Activated CD4-positive, alpha-beta T cell treated with anti-CD3 and anti-CD28 coated beads, Interleukin-2, amount 10 ng/mL, durations not matched to agents 7 days and 5 days (primary cell): ENCODE results near the gene MICAL3. TPM values are rescaled to one million over a fixed set of nuclear protein-coding genes. Genes with fewer than 3 reads are reported as not detected.

Source experiments
- CTCF ChIA-PET: fragments of 350-600 bp; sonication (Branson Sonifier 250); formaldehyde crosslinking; loops from one replicate; lab custom pipeline; 2021; ENCODE audit warnings: antibody characterized with exemption; lab: Charles Lee
- POLR2A ChIA-PET: fragments of 350-600 bp; sonication (Branson Sonifier 250); formaldehyde crosslinking; loops from one replicate; lab custom pipeline; 2021; ENCODE audit warnings: antibody characterized with exemption; lab: Charles Lee
- DNase-seq: peaks from one replicate; pipeline ENCODE4 v3.0.0-alpha.2; 2020
- H3K27ac Mint-ChIP-seq: one replicate; pipeline ENCODE4 v1.8.0; 2021; ENCODE audit warnings: mild to moderate bottlenecking, moderate library complexity, mixed read lengths
- H3K27me3 Mint-ChIP-seq: one replicate; pipeline ENCODE4 v1.8.0; 2021; ENCODE audit warnings: mixed read lengths
- H3K36me3 Mint-ChIP-seq: one replicate; pipeline ENCODE4 v1.8.0; 2021; ENCODE audit warnings: low read depth, mixed read lengths
- H3K4me1 Mint-ChIP-seq: one replicate; pipeline ENCODE4 v1.8.0; 2021; ENCODE audit warnings: mixed read lengths
- H3K4me3 Mint-ChIP-seq: one replicate; pipeline ENCODE4 v1.8.0; 2021; ENCODE audit warnings: mild to moderate bottlenecking, moderate library complexity, mixed read lengths
- H3K9me3 Mint-ChIP-seq: one replicate; pipeline ENCODE4 v1.8.0; 2021; ENCODE audit warnings: mixed read lengths
- total RNA-seq, 2 experiments: library from RNA; stranded (reverse); gene quantifications; one replicate each; pipeline ENCODE4 v1.2.3, GENCODE V29; 2021

MICAL3 gene
- total RNA-seq, 2 experiments from 2014 or later, result 19.1 to 21.4 TPM

DNA sequence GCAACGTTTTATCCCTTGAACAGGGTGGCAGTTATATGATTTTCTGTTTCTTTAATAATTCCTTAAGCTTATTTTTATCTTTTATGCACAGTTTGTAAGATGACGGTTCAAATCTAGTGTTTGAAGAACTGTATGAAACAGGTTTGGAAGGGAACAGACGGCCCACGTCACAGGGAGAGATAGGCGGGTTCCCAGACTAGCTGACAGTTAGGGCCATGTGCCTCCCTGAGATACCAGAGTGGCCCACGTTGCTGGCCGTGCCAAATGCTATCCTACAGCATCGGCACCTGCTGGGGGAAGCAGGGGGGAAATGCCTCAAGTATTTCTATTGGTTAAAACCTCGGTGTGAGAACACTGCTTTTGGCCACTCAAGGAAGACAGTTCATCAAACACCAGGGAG, 199.9 kb downstream of the MICAL3 start:
- ChIA-PET POLR2A (no interaction called here), CTCF (no interaction called here)
- no peak overlapping the region for H3K27ac Mint-ChIP-seq
- DNase-seq, result no peak
- H3K36me3 Mint-ChIP-seq, result no peaks in the 10 kb centered on the region
- no peak overlapping the region for H3K4me3 Mint-ChIP-seq
- no peaks in the 10 kb centered on the region for H3K27me3 Mint-ChIP-seq
- peaks cover under 1% of the 10 kb centered on the region for H3K4me1 Mint-ChIP-seq
- H3K9me3 Mint-ChIP-seq, result no peaks in the 10 kb centered on the region

DNA sequence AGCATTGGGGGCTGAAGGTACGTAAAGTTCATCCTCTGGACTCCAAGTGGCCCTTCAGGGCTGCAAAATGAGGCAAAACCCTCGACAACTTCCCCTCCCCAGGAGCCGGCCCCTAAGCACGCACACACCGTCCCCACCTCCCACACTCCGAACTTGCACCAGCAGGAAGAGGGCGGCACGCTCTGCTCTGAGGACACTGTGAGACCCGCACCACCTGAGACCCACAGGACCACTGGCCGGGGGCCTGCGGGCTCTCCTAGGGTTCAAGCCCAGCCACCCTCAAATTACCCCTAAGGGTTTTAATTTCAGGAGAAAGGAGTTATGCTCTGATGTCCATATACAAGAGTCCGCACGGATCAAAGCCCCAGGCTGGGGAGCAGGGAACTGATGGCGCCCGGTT, 200.4 kb downstream of the MICAL3 start:
- no peaks in the 10 kb centered on the region for H3K27me3 Mint-ChIP-seq
- no peak overlapping the region for H3K4me3 Mint-ChIP-seq
- CTCF ChIA-PET, result no interaction called here
- H3K4me1 Mint-ChIP-seq, result no peaks in the 10 kb centered on the region
- POLR2A ChIA-PET, result no interaction called here
- no peaks in the 10 kb centered on the region for H3K9me3 Mint-ChIP-seq
- no peaks in the 10 kb centered on the region for H3K36me3 Mint-ChIP-seq
- no peak for DNase-seq
- no peak overlapping the region for H3K27ac Mint-ChIP-seq

DNA sequence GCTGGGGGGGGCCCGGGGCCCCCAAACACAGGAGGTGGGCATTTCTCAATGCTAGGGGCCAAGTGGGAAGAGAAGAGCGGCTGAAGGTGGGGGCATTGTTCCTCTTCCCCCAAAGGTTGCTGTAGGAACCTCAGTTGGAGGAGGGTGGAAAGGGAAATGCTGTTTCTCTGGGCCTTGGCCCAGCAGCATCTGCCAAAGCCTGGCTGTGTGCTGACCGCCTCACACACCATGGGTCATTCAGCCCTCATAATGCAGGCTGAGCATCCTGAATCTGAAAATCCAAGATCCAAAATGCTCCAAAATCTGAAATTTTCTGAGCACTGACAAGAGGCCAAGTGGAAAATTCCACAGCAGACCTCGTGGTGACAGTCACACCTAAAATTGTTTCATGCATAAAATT, 201.1 kb downstream of the MICAL3 start:
- Mint-ChIP-seq H3K4me1 (no peaks in the 10 kb centered on the region), H3K27ac (no peak overlapping the region), H3K9me3 (no peaks in the 10 kb centered on the region), H3K27me3 (no peaks in the 10 kb centered on the region), H3K36me3 (no peaks in the 10 kb centered on the region), H3K4me3 (no peak overlapping the region)
- DNase-seq, result no peak
- CTCF ChIA-PET, result interaction anchor here (1.3 kb wide), 1 partner anchor 108 kb away, joined by 3 read pairs; no protein-coding TSS in a partner anchor
- POLR2A ChIA-PET, result no interaction called here

DNA sequence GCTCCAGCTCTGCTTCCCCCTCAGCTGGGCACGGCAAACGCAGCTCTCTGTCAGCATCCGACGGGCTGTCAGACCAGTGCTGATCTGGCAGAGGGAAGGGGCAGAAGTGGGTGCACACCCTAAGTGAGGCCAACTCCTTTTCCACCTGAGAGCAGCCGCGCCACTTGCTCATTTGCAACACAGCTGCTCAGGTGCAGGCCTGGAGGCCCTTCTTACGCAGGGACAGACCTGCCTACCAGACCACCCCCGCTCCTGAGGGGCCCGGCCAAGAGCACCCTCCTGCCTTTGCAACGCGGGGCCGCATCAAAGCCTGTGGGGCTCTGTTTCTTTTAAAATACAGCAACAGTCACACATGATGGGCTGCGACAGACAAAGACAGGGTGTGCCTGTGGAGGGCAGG, 202.3 kb downstream of the MICAL3 start:
- H3K4me1 Mint-ChIP-seq, result no peaks in the 10 kb centered on the region
- no peak overlapping the region for H3K27ac Mint-ChIP-seq
- H3K27me3 Mint-ChIP-seq, result no peaks in the 10 kb centered on the region
- ChIA-PET CTCF (interaction anchor here (1.0 to 1.3 kb wide), 2 partner anchors 10 to 110 kb away, joined by 3 read pairs; no protein-coding TSS in a partner anchor), POLR2A (no interaction called here)
- DNase-seq, result no peak
- H3K9me3 Mint-ChIP-seq, result no peaks in the 10 kb centered on the region
- H3K4me3 Mint-ChIP-seq, result no peak overlapping the region
- no peaks in the 10 kb centered on the region for H3K36me3 Mint-ChIP-seq

DNA sequence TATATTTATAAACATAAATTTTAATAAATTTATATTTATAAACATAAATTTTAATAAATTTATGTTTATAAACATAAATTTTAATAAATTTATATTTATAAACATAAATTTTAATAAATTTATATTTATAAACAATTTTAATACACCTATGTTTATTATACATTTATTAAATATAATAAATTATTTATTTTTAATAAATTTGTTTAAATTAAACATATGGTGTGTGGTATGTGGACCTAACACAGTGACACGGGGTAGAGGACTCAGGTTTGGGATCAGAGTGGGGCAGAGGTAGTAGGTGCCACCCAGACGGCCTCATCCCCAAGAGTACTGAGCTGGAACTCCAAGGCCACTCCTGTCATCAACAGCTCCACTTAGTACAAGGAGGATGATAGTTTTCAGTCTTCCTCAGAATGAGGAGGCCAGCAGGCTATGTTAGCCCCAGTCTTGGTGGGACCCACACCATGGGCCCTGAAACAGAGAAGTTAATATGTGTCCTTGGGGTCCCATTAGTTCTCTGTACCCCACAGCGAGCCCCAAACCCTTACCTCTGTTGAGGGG, 203.4 kb downstream of the MICAL3 start:
- no peaks in the 10 kb centered on the region for H3K4me1 Mint-ChIP-seq
- H3K36me3 Mint-ChIP-seq, result no peaks in the 10 kb centered on the region
- H3K27me3 Mint-ChIP-seq, result no peaks in the 10 kb centered on the region
- H3K27ac Mint-ChIP-seq, result no peak overlapping the region
- no peaks in the 10 kb centered on the region for H3K9me3 Mint-ChIP-seq
- CTCF ChIA-PET, result interaction anchor here (0.5 to 0.7 kb wide), 3 partner anchors 163 to 547 kb away, joined by 3 to 4 read pairs (median 3); no protein-coding TSS in a partner anchor
- POLR2A ChIA-PET, result no interaction called here
- no peak for DNase-seq
- no peak overlapping the region for H3K4me3 Mint-ChIP-seq

DNA sequence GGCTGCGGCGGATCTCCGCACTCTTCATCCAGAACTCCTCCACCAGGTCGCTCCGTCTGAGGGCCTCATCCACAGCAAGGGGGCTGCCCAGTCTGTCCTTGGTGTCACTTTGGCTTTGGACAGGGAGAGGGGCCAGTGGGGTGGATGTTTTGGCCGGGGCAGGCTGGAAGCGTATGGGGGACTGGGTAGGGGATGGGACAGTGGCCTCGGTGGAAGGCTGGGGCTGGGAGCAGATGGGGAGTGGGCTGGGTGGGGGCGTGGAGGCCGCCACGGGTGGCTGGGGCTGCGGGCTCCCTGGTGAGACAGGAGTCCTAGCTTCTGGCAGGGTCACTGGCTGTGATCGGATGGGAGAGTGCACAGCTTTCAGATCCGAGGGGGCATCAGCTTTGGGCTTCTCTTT, 205.7 kb downstream of the MICAL3 start:
- no peaks in the 10 kb centered on the region for H3K36me3 Mint-ChIP-seq
- H3K9me3 Mint-ChIP-seq, result no peaks in the 10 kb centered on the region
- H3K4me1 Mint-ChIP-seq, result no peaks in the 10 kb centered on the region
- no peak for DNase-seq
- no peak overlapping the region for H3K27ac Mint-ChIP-seq
- ChIA-PET POLR2A (no interaction called here), CTCF (interaction anchor here (0.7 to 1.2 kb wide), 2 partner anchors 12 to 744 kb away, joined by 3 read pairs; no protein-coding TSS in a partner anchor)
- H3K27me3 Mint-ChIP-seq, result no peaks in the 10 kb centered on the region
- no peak overlapping the region for H3K4me3 Mint-ChIP-seq

DNA sequence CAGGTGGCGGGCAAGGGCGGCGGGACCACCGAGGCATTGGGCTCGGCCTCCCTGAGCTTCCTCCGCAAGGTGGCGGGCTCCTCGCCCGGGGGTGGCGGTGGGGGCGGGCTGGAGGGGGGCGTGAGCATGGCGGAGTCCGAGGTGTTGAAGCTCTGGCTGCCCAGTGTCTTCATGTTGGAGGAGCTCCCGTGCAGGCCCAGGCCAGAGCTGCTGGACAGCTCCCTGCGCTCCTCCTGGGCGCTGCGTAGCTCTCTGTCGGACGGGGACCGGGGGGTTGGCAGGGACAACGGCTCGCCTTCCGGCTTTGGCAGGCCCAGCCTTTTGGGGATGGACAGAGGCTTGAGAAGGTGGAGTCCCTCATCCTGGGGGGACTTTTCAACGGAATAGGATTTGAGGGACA, 206.2 kb downstream of the MICAL3 start:
- ChIA-PET CTCF (interaction anchor here (0.7 to 1.2 kb wide), 2 partner anchors 12 to 744 kb away, joined by 3 read pairs; no protein-coding TSS in a partner anchor), POLR2A (no interaction called here)
- no peak overlapping the region for H3K4me3 Mint-ChIP-seq

DNA sequence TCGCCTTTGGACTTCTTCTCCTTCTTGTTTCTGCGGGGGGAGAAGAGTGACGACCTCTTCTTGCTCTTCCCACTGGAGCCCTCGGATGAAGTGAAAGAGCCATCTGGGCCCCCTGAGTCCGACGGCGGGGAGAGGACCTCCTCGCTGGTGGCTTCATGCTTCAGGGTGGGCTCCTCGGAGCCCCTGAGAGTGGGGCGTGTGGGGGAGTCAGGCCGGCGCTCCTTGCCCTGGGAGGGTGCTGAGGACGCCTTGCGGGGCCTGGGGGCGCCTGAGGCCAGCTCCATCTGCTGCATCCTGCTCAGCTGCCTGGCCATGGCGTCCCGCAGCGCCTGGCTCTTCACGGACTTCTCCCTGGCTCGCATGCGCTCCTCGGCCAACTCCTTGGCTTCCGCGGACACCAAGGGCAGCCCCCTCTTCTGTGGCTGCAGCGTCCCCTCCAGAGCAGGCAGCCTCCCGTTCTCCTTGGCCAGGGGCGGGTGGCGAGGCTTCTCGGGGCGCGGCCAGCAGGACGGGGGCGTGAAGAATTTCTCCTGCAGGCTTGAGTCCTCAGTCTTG, 206.8 kb downstream of the MICAL3 start:
- Mint-ChIP-seq H3K4me3 (no peak overlapping the region), H3K4me1 (no peaks in the 10 kb centered on the region), H3K36me3 (no peaks in the 10 kb centered on the region), H3K27ac (no peak overlapping the region), H3K9me3 (no peaks in the 10 kb centered on the region), H3K27me3 (no peaks in the 10 kb centered on the region)
- no peak for DNase-seq
- ChIA-PET POLR2A (no interaction called here), CTCF (no interaction called here)

More for the DNA sequence above, 206.2 kb downstream of the MICAL3 start:
- no peak for DNase-seq
- H3K4me1 Mint-ChIP-seq, result no peaks in the 10 kb centered on the region
- no peaks in the 10 kb centered on the region for H3K27me3 Mint-ChIP-seq
- no peaks in the 10 kb centered on the region for H3K36me3 Mint-ChIP-seq
- H3K9me3 Mint-ChIP-seq, result no peaks in the 10 kb centered on the region
- H3K27ac Mint-ChIP-seq, result no peak overlapping the region

DNA sequence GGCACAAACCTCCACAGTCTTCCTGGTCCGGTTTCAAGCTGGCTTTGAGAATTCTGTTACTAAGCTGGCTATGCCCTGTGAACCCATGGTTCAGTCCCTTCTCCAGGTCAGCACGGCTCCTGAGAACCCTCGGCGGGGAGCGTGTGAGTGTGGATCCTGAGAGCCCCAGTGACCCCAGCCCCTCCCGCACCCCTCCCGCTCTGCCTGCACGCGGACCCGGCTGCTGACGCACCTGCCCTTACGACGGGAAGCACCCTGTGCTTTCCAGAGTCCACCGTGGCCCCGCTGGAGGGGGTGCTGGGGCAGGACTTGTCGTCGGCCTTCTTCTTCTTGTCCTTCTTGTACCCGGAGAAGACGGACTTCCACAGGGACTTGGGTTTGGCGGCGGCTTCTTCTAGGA, 207.3 kb downstream of the MICAL3 start:
- Mint-ChIP-seq H3K4me1 (no peaks in the 10 kb centered on the region), H3K4me3 (no peak overlapping the region), H3K9me3 (no peaks in the 10 kb centered on the region), H3K27ac (no peak overlapping the region), H3K27me3 (no peaks in the 10 kb centered on the region), H3K36me3 (no peaks in the 10 kb centered on the region)
- no peak for DNase-seq
- CTCF ChIA-PET, result no interaction called here
- POLR2A ChIA-PET, result no interaction called here

DNA sequence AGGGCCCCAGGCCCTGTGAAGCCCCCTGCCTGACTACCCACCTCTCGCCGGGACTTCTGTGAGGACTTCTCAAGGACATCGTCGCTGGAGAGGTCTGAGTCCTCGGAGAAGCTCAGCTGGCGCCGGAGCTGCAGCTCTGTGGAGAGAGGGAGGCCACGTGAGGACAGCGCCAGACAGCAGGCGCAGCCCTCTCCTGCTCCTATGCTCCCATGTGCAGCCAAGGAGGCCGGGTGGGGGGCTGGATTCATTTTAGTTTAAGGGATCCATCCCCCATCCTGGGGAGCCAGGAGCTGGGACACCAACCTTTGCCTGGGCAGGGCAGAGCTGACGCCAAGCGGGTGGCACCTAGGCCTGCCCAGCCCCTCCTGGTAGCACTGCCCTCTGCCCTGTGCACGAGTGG, 207.7 kb downstream of the MICAL3 start:
- POLR2A ChIA-PET, result no interaction called here
- Mint-ChIP-seq H3K36me3 (no peaks in the 10 kb centered on the region), H3K27me3 (no peaks in the 10 kb centered on the region), H3K4me3 (no peak overlapping the region), H3K27ac (no peak overlapping the region), H3K4me1 (no peaks in the 10 kb centered on the region), H3K9me3 (no peaks in the 10 kb centered on the region)
- no peak for DNase-seq
- CTCF ChIA-PET, result no interaction called here

DNA sequence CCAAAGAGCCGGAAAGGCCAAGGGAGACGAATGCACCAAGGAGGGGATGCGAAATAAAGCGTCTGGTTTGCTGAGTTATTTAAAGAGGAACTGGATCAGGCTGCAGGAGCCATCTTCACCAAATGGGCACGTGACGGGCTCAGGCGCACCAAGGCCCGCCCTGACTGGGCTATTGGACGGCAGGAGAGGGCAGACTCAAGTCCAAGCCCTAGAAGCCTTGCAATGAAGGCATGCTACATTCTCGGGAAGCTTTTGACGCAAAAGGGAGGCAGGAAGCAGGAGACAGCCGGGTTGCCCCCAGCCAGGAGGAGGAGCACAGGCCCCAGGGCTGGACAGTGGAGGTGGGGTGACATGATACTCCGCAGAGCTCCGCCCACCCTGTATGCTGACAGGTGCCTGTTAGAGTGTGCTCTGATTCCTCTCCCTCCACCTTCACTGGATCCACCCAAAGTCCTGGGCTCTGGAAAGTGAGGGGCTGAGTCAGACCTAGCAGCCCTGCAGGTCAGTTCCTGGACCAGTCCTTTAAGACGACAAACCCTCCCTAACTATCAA, 208.6 kb downstream of the MICAL3 start:
- Mint-ChIP-seq H3K4me1 (no peaks in the 10 kb centered on the region), H3K4me3 (no peak overlapping the region), H3K27me3 (no peaks in the 10 kb centered on the region), H3K36me3 (no peaks in the 10 kb centered on the region), H3K27ac (no peak overlapping the region), H3K9me3 (no peaks in the 10 kb centered on the region)
- no peak for DNase-seq
- ChIA-PET CTCF (no interaction called here), POLR2A (no interaction called here)

DNA sequence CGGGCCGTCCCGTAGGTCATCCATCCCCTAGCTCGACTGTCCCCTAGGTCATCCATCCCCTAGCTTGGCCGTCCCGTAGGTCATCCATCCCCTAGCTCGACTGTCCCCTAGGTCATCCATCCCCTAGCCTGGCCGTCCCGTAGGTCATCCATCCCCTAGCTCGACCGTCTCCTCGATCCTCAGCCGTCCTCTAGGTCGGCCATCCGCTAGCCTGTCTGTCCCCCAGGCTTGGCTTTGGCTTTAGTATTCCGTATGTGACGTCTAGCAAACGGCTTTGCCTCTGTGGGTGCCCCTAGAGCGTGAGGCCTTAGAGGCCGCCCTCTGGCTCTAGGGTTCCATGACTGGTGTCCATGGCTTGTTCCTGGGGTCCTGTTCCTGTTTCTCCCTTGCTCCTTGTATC, 209.5 kb downstream of the MICAL3 start:
- no peaks in the 10 kb centered on the region for H3K9me3 Mint-ChIP-seq
- no peak for DNase-seq
- no peak overlapping the region for H3K4me3 Mint-ChIP-seq
- H3K27me3 Mint-ChIP-seq, result no peaks in the 10 kb centered on the region
- ChIA-PET CTCF (interaction anchor here (0.5 to 0.7 kb wide), 2 partner anchors 151 to 273 kb away, joined by 3 read pairs; no protein-coding TSS in a partner anchor), POLR2A (no interaction called here)
- no peaks in the 10 kb centered on the region for H3K36me3 Mint-ChIP-seq
- H3K27ac Mint-ChIP-seq, result no peak overlapping the region
- H3K4me1 Mint-ChIP-seq, result no peaks in the 10 kb centered on the region

DNA sequence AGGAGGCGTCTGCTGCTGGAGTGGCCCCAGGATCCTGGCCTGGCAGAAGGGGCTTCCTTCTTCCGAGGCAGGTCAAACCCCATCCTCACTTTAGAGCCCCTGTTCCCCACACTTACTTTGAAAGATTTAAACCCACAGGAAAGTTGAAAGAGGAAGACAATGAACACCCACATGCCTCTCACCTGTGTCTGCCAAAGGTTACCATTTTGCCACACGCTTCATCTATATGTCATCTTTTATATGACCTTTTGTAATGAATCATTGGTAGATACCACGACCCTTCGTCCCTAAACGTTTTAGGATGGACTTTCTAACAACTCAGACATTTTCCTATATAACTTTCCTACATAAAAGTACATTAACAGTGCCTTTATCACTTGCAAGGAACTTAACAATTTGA, 210.3 kb downstream of the MICAL3 start:
- Mint-ChIP-seq H3K9me3 (no peaks in the 10 kb centered on the region), H3K4me1 (no peaks in the 10 kb centered on the region), H3K27ac (no peak overlapping the region), H3K27me3 (no peaks in the 10 kb centered on the region), H3K36me3 (no peaks in the 10 kb centered on the region), H3K4me3 (no peak overlapping the region)
- DNase-seq, result no peak
- CTCF ChIA-PET, result no interaction called here
- POLR2A ChIA-PET, result no interaction called here
